ENCODE data around the gene ASAP2. TPM values are rescaled to one million over a fixed set of nuclear protein-coding genes. Genes with fewer than 3 reads are reported as not detected.

ASAP2 gene
- total RNA-seq, 1 experiment from 2014 or later: 14.3 TPM

GRCh38 chr2:9384521-9384920 lies 177.9 kb downstream of the ASAP2 start (continued):
- no peak for TF ChIP-seq AFF4 (CRISPR knock-in tag; IDR thresholded peaks at IDR 0.05; ENCODE audit: borderline replicate concordance)
- no peak for TF ChIP-seq PRDM15 (CRISPR knock-in tag; IDR thresholded peaks at IDR 0.05)
- no peak for TF ChIP-seq ZNF263 (CRISPR knock-in tag; IDR thresholded peaks at IDR 0.05; ENCODE audit: low read depth)
- TF ChIP-seq ZSCAN18 (CRISPR knock-in tag; IDR thresholded peaks at IDR 0.05): no peak
- no peak for TF ChIP-seq ZNF121 (CRISPR knock-in tag; IDR thresholded peaks at IDR 0.05)

GRCh38 chr2:9385841-9386240 lies 179.2 kb downstream of the ASAP2 start:
- Mint-ChIP-seq H3K9me3 (no peaks in the 10 kb centered on the region), H3K27me3 (ENCODE audit: low read depth) (no peaks in the 10 kb centered on the region), H3K27ac (no peak overlapping the region; the same call in 1 of the 2 replicates), H3K4me3 (no peak overlapping the region), H3K36me3 (peaks cover 5% of the 10 kb centered on the region; the same call in 1 of the 2 replicates), H3K4me1 (no peaks in the 10 kb centered on the region)
- POLR2A ChIA-PET: no interaction called here
- no peak for TF ChIP-seq ZNF512 (CRISPR knock-in tag; IDR thresholded peaks at IDR 0.05; ENCODE audit: borderline replicate concordance)
- TF ChIP-seq MLX (CRISPR knock-in tag; IDR thresholded peaks at IDR 0.05): no peak
- no peak for TF ChIP-seq JAZF1 (CRISPR knock-in tag; IDR thresholded peaks at IDR 0.05)
- no peak for TF ChIP-seq CREM (CRISPR knock-in tag; IDR thresholded peaks at IDR 0.05)
- no peak for TF ChIP-seq GTF2I (CRISPR knock-in tag; conservative IDR thresholded peaks at IDR 0.05)
- no peak for TF ChIP-seq JUN (CRISPR knock-in tag; IDR thresholded peaks at IDR 0.05)
- no peak for TF ChIP-seq ZNF121 (CRISPR knock-in tag; IDR thresholded peaks at IDR 0.05)
- TF ChIP-seq CBFB (CRISPR knock-in tag; IDR thresholded peaks at IDR 0.05; ENCODE audit: low read depth): no peak
- TF ChIP-seq SMAD4 (CRISPR knock-in tag; IDR thresholded peaks at IDR 0.05): no peak
- TF ChIP-seq IRF2 (CRISPR knock-in tag; IDR thresholded peaks at IDR 0.05; ENCODE audit: borderline replicate concordance, low read depth): no peak
- TF ChIP-seq E2F5 (CRISPR knock-in tag; IDR thresholded peaks at IDR 0.05): no peak
- TF ChIP-seq MXD4 (CRISPR knock-in tag; IDR thresholded peaks at IDR 0.05; ENCODE audit: borderline replicate concordance): no peak
- TF ChIP-seq RELA (CRISPR knock-in tag; IDR thresholded peaks at IDR 0.05; ENCODE audit: borderline replicate concordance): no peak
- no peak for TF ChIP-seq PRRX2 (CRISPR knock-in tag; IDR thresholded peaks at IDR 0.05)
- TF ChIP-seq HMGXB4 (CRISPR knock-in tag; IDR thresholded peaks at IDR 0.05): no peak
- TF ChIP-seq FOXJ3 (CRISPR knock-in tag; IDR thresholded peaks at IDR 0.05; ENCODE audit: borderline replicate concordance): no peak
- TF ChIP-seq ZNF423 (CRISPR knock-in tag; IDR thresholded peaks at IDR 0.05): no peak
- no peak for TF ChIP-seq CREB1 (CRISPR knock-in tag; IDR thresholded peaks at IDR 0.05)
- TF ChIP-seq HMGA2 (CRISPR knock-in tag; IDR thresholded peaks at IDR 0.05): no peak
- ATAC-seq (no peak), DNase-seq (ENCODE audit: low spot score) (no peak)
- CTCF ChIA-PET: interaction anchor here (1.1 to 1.3 kb wide), 2 partner anchors 14 to 243 kb away, joined by 3 to 5 read pairs; no protein-coding TSS in a partner anchor

Measured in WTC11 (cell line).